Activated T-cell treated with anti-CD3 and anti-CD28 coated beads for 48 hours (primary cell): ENCODE data around the gene SPCS2.
"Not testable (repeated sequence)": the region's sequence is repeated elsewhere in the genome, so short reads cannot be mapped to it uniquely, and the experiment has no call there.

ENCODE experiments used
- DNase-seq: peaks from one replicate; pipeline ENCODE4 v3.0.0-alpha.2; 2020; ENCODE audit warnings: low read depth

SPCS2 gene

GRCh38 chr11:74950374-74950969, 1.4 kb downstream of the SPCS2 start:
- DNase-seq = no peak

- DNase-seq = no peak
These were observed 2.2 kb downstream of the SPCS2 start for GRCh38 chr11:74951226-74951625.

- DNase-seq = no peak
These were observed 3.7 kb downstream of the SPCS2 start for GRCh38 chr11:74952752-74953151.

GRCh38 chr11:74953451-74953850, 4.4 kb downstream of the SPCS2 start:
- DNase-seq = no peak

- DNase-seq = no peak
These were observed 5.1 kb downstream of the SPCS2 start for GRCh38 chr11:74954199-74954598.

- DNase-seq = no peak
These were observed 7.4 kb downstream of the SPCS2 start for GRCh38 chr11:74956397-74957015.

- DNase-seq = no peak
These were observed 9.0 kb downstream of the SPCS2 start for GRCh38 chr11:74957937-74958629.

- DNase-seq = not testable (repeated sequence)
These were observed 11.1 kb downstream of the SPCS2 start for GRCh38 chr11:74960128-74960527.

GRCh38 chr11:74966651-74967050, 17.6 kb downstream of the SPCS2 start:
- DNase-seq = no peak

- DNase-seq = no peak
These were observed 21.9 kb downstream of the SPCS2 start for GRCh38 chr11:74970852-74971395.

GRCh38 chr11:74971424-74971823, 22.4 kb downstream of the SPCS2 start:
- no peak for DNase-seq

GRCh38 chr11:74978041-74978440, 29.0 kb downstream of the SPCS2 start:
- DNase-seq = no peak

GRCh38 chr11:74980634-74981033, 31.6 kb downstream of the SPCS2 start:
- DNase-seq = no peak

- DNase-seq = no peak
These were observed 32.8 kb downstream of the SPCS2 start for GRCh38 chr11:74981888-74982287.

- DNase-seq = no peak
These were observed 35.0 kb downstream of the SPCS2 start for GRCh38 chr11:74984070-74984469.

- no peak for DNase-seq
These were observed 35.7 kb downstream of the SPCS2 start for GRCh38 chr11:74984730-74985129.

GRCh38 chr11:74988541-74989259, 39.6 kb downstream of the SPCS2 start, which contains the start of gene NEU3:
Gene NEU3 (plus strand): TSS chr11:74988933. CDS start chr11:74989061, 128 bp downstream.
- DNase-seq = peak; percentile 80

- no peak for DNase-seq
These were observed 40.2 kb downstream of the SPCS2 start for GRCh38 chr11:74989260-74989638.

GRCh38 chr11:74990150-74990549, 41.1 kb downstream of the SPCS2 start:
- not testable (repeated sequence) for DNase-seq

- DNase-seq = no peak
These were observed 41.9 kb downstream of the SPCS2 start for GRCh38 chr11:74990941-74991340.

GRCh38 chr11:74992852-74993251, 43.8 kb downstream of the SPCS2 start:
- DNase-seq = no peak

GRCh38 chr11:75000975-75001354, 51.9 kb downstream of the SPCS2 start:
- no peak for DNase-seq
